HG03196 (cell line): ENCODE results near the gene TM2D3.

Source experiments
- ATAC-seq: cut with Tn5 transposase; IDR thresholded peaks from one replicate; pipeline ENCODE4 v1.9.1; 2021; ENCODE audit not compliant: unreplicated experiment

Gene TM2D3

GRCh38 chr15:101625980-101626379 is 26.2 kb downstream of the TM2D3 start:
- ATAC-seq, result no peak

GRCh38 chr15:101625184-101625583 is 27.0 kb downstream of the TM2D3 start:
- ATAC-seq, result no peak

DNA sequence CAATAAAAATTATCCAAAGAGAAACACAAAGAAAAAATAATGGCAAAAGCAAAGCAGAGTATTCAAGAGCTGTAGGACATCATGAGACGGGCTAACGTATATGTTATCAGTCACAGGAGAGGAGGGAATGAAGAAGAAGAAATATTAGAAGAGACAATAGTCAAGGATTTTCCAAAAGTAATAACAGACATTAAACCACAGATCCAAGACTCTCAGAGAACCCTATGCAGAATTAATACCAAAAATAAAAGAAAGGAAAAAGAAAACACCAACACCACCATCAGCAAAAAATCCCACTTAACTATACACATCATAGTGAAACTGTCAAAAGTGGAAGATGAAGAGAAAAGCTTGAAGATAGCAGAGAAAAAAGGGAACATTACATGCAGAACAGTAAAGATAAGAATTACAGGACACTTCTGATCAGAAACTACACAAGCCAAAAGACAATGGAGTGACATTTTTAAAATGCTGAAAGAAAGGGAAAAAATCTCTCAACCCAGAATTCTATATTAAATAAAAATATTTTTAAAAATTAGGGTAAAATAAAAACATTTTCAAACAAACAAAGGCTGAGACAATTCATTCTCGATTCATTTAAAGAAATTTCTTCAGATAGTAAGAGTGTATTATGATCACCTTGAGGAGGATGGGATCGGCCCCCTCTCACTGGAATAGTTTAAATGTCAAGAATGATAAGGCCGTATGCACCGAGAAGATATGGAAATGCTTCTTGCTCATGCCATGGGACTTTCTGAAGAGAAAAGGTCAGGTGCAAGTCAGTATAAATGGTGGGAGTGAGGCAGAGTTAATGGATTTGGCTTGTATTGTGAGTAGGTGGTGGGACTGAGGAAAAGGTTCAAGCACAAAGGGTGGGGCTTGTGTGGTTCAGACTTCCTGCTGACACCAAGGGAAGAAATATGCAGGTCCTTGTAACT is 28.5 kb downstream of the TM2D3 start:
- no peak for ATAC-seq

DNA sequence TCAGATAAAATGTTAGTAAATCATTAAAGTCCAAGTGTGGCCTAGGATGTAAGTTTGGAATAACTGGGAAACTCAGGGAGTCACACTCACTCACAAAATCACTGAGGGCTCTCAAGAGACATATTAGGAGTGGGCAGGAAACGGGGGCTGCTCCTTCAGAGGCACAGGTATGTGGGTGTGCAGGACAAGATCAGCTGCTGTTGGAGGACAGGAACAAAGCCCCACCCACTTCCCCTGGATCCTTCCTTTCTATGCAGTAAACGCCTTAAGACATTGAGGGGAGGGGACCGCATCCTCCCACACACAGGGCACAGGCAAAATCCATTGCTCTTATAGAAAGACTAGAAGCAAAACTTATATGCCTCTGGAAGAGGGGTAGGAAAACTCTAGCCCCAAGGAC is 30.2 kb downstream of the TM2D3 start:
- ATAC-seq, result no peak

GRCh38 chr15:101620671-101621070 is 31.5 kb downstream of the TM2D3 start:
- ATAC-seq, result no peak

- no peak for ATAC-seq
Measured at GRCh38 chr15:101619615-101619865, 32.6 kb downstream of the TM2D3 start.

GRCh38 chr15:101618851-101619614 is 33.1 kb downstream of the TM2D3 start:
- ATAC-seq, result no peak

GRCh38 chr15:101618076-101618475 is 34.1 kb downstream of the TM2D3 start:
- ATAC-seq, result no peak

DNA sequence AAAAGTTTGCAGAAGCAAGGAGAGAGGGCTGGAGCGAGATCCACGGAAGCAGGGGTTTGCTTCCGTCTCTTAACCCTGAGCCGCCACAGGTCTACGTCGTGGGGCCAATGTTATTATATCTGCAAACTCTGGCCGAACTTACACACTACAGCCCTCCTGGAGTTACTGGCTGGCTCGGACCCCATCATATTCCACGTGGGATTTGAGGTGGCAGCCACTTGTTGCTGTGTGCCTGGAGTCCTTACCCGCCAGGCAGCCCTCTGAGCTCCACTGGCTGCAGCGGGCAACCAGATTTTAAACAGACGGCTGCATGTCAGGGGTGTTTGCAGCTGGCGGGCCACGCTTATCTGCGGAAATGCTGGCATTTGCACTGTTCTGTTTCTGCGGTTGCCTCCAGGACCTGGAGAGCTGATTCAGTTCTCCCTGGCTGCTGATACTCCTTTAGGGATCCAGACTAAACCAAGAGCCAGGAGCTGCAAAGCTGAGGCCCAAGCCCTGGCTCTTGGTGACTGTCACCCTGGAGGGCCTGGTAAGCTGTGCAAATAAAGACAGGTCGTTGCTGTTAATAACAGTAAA is 34.7 kb downstream of the TM2D3 start:
- ATAC-seq, result no peak

DNA sequence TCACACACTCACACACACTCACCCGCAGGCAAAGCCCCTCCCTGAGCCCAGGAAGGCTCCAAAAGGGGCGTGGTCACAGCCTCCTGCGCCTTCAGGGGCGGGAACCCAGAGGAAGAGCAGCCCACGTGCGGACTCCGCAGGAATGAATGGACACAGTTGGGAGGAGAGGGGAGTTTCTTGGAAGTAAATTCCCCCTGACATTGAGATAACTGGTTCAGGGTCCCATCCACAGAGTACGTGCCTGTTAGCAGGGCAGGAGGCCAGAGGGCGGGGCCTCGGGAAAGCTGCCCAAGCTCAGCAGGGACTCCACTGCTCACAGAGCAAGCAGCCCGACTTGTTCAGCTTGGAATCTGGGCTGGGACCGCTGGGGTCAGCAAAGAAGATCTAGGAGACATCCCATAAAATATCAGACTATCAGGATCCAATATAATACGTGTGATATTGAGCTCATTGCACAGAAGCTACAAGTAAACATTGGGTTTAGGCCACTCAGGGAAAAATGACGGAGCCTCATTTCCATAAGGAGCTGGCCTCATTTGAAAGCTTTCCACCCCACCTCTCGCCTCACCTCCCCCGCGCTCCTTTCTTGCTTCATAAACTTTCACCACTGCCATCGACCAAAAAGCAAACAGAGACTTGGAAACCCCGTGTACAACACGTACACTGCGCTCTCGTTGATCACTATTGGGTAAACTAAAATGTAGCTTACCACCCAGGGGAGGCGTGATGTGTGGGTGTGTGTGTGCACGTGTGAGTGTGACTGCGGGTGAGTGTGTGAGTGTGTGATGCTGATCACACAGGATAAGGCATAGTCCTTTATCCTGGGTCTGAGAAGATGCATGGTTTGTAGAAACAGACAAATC is 36.0 kb downstream of the TM2D3 start:
- ATAC-seq, result no peak

GRCh38 chr15:101615414-101615985 is 36.7 kb downstream of the TM2D3 start:
- no peak for ATAC-seq

- no peak for ATAC-seq
Measured at GRCh38 chr15:101614761-101615160, 37.4 kb downstream of the TM2D3 start.

GRCh38 chr15:101614001-101614585 is 38.1 kb downstream of the TM2D3 start:
- ATAC-seq, result no peak

DNA sequence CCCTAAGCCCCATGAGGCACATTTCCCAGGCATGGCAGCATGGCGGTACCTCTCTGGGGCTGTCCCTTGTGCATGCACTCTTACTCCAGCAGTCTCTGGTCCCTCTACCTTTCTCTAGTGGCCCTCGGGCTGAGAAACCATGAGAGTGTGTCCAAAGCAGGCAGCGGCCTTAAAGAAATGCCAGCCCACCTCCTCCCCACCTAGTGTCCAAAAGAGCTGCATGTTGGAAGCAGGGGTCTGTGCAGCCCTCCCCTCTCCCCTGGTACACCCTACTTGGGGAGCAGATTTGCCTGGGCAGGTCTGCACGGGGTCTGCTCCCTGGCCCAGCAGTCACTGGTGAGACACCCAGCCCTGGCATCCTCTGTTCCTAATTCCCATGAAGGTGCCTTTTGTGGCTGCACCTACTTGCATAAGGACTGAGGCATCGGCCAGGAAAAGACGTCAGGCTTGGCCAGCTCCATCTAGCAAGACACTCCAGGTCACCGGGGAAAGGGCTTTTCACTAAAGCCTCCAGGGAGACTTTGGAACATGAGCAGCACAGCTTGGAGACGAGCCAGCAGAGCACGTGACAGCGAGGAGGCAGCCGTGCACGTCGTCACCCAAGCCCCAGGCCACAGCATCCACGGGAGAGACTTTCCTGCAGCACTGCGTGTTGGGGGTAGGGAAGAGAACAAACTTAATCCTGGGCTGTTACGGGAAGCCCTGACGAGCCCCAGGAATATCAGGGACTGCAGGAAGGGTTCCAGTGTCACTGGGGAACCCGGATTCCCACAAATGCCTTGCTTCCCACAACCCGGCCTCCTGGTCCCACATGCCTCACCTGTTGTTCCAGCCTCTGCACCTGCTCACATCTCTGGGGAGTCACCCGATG is 38.8 kb downstream of the TM2D3 start:
- ATAC-seq, result no peak

GRCh38 chr15:101612676-101613075 is 39.5 kb downstream of the TM2D3 start:
- ATAC-seq, result no peak

- ATAC-seq, result no peak
Measured at GRCh38 chr15:101611580-101612299, 40.4 kb downstream of the TM2D3 start.

DNA sequence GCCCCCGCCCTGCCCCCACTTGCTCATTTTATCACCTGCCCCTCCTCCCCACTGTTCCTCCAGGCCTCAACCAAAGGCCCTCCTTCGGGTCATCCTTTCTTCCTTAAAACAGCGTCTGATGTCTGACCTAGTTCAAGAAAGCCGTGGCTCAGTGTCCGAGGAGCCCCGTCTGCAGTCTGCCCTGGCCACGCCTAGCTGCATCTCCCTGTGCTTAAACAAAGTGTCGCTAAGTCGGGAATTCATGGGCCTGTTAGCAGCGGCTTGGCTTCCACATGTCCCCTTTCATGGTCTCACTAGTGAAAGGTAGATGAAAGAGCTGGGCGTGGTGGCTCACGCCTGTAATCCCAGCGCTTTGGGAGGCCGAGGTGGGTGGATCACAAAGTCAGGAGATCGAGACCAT is 41.2 kb downstream of the TM2D3 start:
- no peak for ATAC-seq

- no peak for ATAC-seq
Measured at GRCh38 chr15:101610611-101611000, 41.6 kb downstream of the TM2D3 start.
